PC-9 (cell line): ENCODE results near the gene TRIM28.

Experiments
- CTCF ChIP-seq: fragments of 200-600 bp; sonication (generic); conservative IDR thresholded peaks from 2 replicates; pipeline ENCODE4 v1.6.1; 2017; ENCODE audit warnings: mixed run types, antibody characterized with exemption, mild to moderate bottlenecking, moderate library complexity
- EZH2 ChIP-seq: fragments of 200-600 bp; sonication (generic); IDR thresholded peaks from 2 replicates; pipeline ENCODE4 v1.8.0; 2017; ENCODE audit warnings: antibody characterized with exemption, low read depth

- no peak for TF ChIP-seq CTCF
- TF ChIP-seq EZH2 = no peak
These were observed 32.3 kb upstream of the TRIM28 start, which contains the start of gene SLC27A5 for GRCh38 chr19:58511353-58512208.
